Measurements from ENCODE around the gene SLC35F1.

SLC35F1 gene

DNA sequence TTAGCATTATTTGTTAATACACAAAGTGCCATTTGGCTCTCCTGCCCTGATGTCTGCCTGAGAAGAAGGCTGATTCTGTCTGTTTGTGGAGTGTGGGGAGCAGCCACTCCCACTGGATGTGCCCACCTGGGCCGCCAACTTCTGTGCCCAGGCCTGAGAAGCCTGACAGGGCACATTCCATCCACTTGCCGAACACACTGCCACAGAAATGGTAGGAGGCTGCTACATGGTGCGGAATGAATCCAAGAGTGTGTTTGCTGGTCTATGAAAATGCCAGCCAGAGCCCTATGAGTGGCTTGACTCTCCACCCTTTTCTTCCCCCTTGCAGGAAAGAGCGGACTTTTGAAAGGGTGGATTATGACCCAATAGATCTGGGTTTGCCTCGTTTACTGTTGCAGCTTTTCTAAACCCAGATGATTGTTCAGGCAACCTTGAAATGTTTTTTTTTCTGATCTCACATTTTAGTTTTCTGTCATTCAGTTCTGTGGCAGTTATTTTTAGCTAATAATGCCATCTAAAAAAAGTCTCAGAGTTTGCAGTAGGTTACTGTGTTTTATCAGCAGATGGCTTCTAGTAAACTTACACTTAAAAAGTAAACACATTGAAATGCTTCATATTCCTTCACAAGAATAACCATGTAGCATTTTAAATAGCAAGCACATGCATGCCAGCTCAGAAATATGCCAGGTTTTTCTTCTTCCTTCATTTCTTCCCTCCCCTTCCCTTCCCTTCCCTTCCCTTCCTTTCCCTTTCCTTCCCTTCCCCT lies 196.5 kb downstream of the SLC35F1 start:
- in situ Hi-C loops (cut with HindIII; ENCODE audit: low pct_unique_long_range_greater_than_20kb, low sequenced_read_pairs), result no loop called here
- TF ChIP-seq JUND (IDR thresholded peaks at IDR 0.05; ENCODE audit: low read depth), result no peak
- peak in 1 of 2 experiments; percentile 37 for DNase-seq (ENCODE audit: low read depth in 1 of 2, low spot score in 1 of 2)

DNA sequence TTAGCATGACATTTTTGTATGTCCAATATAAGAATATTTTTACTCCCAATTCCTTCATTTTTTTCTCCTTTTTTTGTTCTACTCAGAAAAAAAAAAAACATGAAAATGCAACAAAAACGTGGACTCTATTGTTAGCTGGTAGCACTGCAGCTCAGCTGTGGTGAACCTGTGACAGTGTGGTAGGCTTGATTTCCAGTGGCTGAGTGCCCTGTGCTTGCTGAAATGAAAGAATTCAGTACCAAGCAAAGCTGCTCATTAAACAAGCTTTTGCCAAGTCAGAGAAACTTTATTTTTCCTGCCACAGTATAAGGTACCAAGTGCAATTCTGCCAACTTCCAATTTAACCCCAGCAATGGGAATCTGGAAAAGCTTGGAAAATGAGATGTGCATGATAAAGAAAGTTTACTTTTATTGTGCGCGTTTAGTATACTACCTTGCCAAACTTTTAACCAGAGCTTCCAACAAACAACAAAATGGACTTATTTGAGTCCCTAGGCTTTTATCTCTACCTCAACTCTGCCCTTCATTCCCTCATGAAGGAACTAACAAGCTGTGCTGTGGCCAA lies 215.2 kb downstream of the SLC35F1 start:
- in situ Hi-C loops (cut with HindIII; ENCODE audit: low pct_unique_long_range_greater_than_20kb, low sequenced_read_pairs), result no loop called here
- peak in 1 of 2 experiments; percentile 4 for DNase-seq (ENCODE audit: low read depth in 1 of 2, low spot score in 1 of 2)

DNA sequence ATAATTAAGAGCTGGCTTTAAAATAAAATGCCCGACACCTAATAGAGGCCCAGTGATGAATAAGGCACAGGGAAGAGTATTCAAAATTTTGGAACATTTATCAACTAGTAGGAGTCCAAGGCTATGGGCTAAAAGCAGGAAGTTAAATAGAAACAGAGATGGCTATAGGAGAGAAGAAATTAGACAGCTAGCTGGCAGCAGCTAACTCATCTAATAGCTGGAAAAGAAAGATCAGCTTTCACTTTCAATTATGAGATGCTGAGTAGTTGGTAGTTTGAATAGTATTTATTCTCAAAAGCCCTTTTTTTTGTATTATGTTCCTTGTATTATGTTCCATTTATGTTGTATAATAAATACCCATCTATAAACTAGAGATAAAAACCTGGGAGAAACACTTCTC lies 215.7 kb downstream of the SLC35F1 start:
- in situ Hi-C loops (cut with HindIII; ENCODE audit: low pct_unique_long_range_greater_than_20kb, low sequenced_read_pairs), result no loop called here
- no peak for TF ChIP-seq JUND (IDR thresholded peaks at IDR 0.05; ENCODE audit: low read depth)
- DNase-seq (ENCODE audit: low read depth in 1 of 2, low spot score in 1 of 2), result no peak

More for the DNA sequence above, 215.2 kb downstream of the SLC35F1 start:
- no peak for TF ChIP-seq JUND (IDR thresholded peaks at IDR 0.05; ENCODE audit: low read depth)

DNA sequence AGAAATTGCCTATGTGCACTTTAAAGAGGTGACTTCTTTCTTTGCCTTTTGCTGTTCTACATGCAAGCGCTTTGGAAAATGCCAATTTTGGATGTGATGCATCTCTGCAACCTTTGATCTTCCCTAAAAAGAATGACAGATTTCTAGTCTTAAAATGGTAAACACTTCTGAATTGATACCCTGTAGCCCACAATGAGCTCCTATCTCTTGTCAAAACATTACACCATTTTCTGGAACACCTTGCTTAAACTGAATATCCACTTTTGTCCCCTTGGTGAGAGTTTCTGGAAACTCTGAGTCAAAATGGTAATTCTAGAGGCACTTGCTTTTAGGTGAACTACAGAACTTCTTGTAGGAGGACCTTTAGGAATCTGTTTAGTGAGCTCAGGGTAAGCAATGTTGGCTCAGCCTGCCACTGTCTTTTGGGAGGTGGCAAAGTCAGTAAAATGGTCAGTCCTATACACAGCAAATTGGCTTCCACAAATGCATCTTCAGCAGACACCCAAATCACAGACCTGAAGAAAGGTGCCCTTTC lies 216.5 kb downstream of the SLC35F1 start:
- no peak for TF ChIP-seq JUND (IDR thresholded peaks at IDR 0.05; ENCODE audit: low read depth)
- in situ Hi-C loops (cut with HindIII; ENCODE audit: low pct_unique_long_range_greater_than_20kb, low sequenced_read_pairs), result no loop called here
- DNase-seq (ENCODE audit: low read depth in 1 of 2, low spot score in 1 of 2), result no peak

GRCh38 chr6:118124851-118125250 lies 217.8 kb downstream of the SLC35F1 start:
- in situ Hi-C loops (cut with HindIII; ENCODE audit: low pct_unique_long_range_greater_than_20kb, low sequenced_read_pairs), result no loop called here
- peak; percentile 22 to 77 for DNase-seq (ENCODE audit: low read depth in 1 of 2, low spot score in 1 of 2)
- TF ChIP-seq JUND (IDR thresholded peaks at IDR 0.05; ENCODE audit: low read depth), result 0 out of 2 replicates have a peak, but pooled peaks have one; percentile 44

DNA sequence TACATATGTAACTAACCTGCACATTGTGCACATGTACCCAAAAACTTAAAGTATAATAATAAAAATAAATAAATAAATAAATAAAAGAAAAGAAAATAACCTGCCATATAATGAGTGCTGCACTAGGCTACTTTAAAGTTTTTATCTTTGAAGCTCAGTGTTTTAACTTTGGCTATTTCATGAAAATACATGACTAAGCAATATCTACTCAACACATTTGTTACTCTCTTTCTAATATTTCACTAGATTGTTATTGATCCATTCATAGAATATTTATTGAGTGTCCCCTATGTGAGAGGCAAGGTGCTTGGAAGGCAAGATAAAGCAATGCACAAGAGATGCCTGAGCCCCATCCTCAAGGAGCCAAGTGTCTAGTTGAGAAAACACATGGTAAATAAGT lies 221.7 kb downstream of the SLC35F1 start:
- no peak for DNase-seq (ENCODE audit: low read depth in 1 of 2, low spot score in 1 of 2)
- in situ Hi-C loops (cut with HindIII; ENCODE audit: low pct_unique_long_range_greater_than_20kb, low sequenced_read_pairs), result no loop called here
- no peak for TF ChIP-seq JUND (IDR thresholded peaks at IDR 0.05; ENCODE audit: low read depth)

DNA sequence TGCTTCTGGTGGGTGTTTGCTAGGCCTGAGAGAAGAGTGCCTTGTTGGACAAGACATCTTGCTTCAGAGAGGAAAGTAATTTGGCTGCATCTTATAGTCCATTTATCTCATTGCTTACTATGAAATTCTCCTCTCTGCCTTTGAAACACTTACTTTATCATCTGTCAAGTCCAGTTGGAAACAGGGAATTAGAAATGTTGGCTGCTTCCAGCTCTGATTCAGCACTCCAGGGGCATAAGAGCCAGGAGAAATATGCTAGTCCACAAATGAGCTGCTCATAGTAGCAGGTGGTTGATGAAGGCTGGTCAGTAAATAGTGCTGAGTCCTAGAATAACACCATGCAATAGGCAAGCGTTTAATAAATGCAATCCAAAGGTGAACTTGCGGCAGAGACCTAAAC lies 227.1 kb downstream of the SLC35F1 start:
- no peak for DNase-seq (ENCODE audit: low read depth in 1 of 2, low spot score in 1 of 2)
- no peak for TF ChIP-seq JUND (IDR thresholded peaks at IDR 0.05; ENCODE audit: low read depth)
- in situ Hi-C loops (cut with HindIII; ENCODE audit: low pct_unique_long_range_greater_than_20kb, low sequenced_read_pairs), result no loop called here

DNA sequence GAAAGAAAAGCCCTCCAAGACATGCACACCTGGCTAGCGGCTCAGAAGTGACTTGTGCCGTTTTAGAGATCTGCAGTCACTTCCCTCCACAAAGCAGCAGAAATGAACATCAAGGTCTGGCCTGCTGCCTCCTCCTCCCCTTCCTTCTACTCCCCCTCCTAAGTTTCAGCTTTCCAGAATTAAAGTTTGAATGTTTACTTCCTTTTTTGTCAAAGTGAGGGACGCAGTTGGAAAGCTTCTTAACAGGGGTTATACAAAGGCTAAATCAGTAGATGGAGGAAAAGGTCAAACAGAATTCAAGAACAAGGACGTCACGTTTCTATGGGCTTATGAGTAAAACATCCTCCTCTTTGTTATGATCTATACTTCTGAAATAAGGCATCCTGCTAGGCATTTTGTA lies 227.7 kb downstream of the SLC35F1 start:
- no peak for TF ChIP-seq JUND (IDR thresholded peaks at IDR 0.05; ENCODE audit: low read depth)
- DNase-seq (ENCODE audit: low read depth in 1 of 2, low spot score in 1 of 2), result no peak
- in situ Hi-C loops (cut with HindIII; ENCODE audit: low pct_unique_long_range_greater_than_20kb, low sequenced_read_pairs), result no loop called here

GRCh38 chr6:118135371-118135770 lies 228.3 kb downstream of the SLC35F1 start:
- no peak for TF ChIP-seq JUND (IDR thresholded peaks at IDR 0.05; ENCODE audit: low read depth)
- in situ Hi-C loops (cut with HindIII; ENCODE audit: low pct_unique_long_range_greater_than_20kb, low sequenced_read_pairs), result no loop called here
- no peak for DNase-seq (ENCODE audit: low read depth in 1 of 2, low spot score in 1 of 2)

- TF ChIP-seq JUND (IDR thresholded peaks at IDR 0.05; ENCODE audit: low read depth), result no peak
- in situ Hi-C loops (cut with HindIII; ENCODE audit: low pct_unique_long_range_greater_than_20kb, low sequenced_read_pairs), result no loop called here
- DNase-seq (ENCODE audit: low read depth in 1 of 2, low spot score in 1 of 2), result no peak
These were observed 234.1 kb downstream of the SLC35F1 start for GRCh38 chr6:118141211-118141610.

DNA sequence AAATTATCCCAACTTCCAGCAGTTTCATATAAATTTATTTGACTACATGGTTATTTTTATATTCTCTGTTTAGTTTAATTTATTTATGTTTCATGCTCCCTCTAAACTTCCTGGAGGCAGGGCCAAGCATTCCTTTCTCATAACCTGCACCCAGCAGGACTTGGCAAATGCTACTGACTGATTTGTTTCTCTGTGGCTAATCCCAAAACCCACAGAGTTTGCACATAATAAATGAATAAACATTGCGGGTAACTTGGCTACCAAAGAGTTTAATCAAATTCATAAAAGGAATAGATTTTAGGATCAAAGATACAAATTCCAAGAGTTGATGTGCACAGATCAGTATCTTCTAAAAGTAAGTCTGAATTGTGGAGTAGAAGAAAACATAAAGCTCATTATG lies 239.5 kb downstream of the SLC35F1 start:
- in situ Hi-C loops (cut with HindIII; ENCODE audit: low pct_unique_long_range_greater_than_20kb, low sequenced_read_pairs), result no loop called here
- peak; percentile 1 to 89 for DNase-seq (ENCODE audit: low read depth in 1 of 2, low spot score in 1 of 2)
- TF ChIP-seq JUND (IDR thresholded peaks at IDR 0.05; ENCODE audit: low read depth), result peak; percentile 73

GRCh38 chr6:118147511-118147910 lies 240.4 kb downstream of the SLC35F1 start:
- in situ Hi-C loops (cut with HindIII; ENCODE audit: low pct_unique_long_range_greater_than_20kb, low sequenced_read_pairs), result no loop called here
- TF ChIP-seq JUND (IDR thresholded peaks at IDR 0.05; ENCODE audit: low read depth), result no peak
- DNase-seq (ENCODE audit: low read depth in 1 of 2, low spot score in 1 of 2), result no peak

GRCh38 chr6:118148561-118148960 lies 241.5 kb downstream of the SLC35F1 start:
- in situ Hi-C loops (cut with HindIII; ENCODE audit: low pct_unique_long_range_greater_than_20kb, low sequenced_read_pairs), result no loop called here
- no peak for DNase-seq (ENCODE audit: low read depth in 1 of 2, low spot score in 1 of 2)
- TF ChIP-seq JUND (IDR thresholded peaks at IDR 0.05; ENCODE audit: low read depth), result no peak
